ENCODE results near the gene CNMD. TPM values are rescaled to one million over a fixed set of nuclear protein-coding genes. Genes with fewer than 3 reads are reported as not detected.
"Not testable (repeated sequence)": the region's sequence is repeated elsewhere in the genome, so short reads cannot be mapped to it uniquely, and the experiment has no call there.

The CNMD gene
- total RNA-seq, 1 donor from 2014 or later = 2.6 TPM

- DNase-seq (ENCODE audit: low read depth) = no peak
- no peak overlapping the region for H3K4me3 ChIP-seq (ENCODE audit: low read depth, low read length)
- TF ChIP-seq CTCF (conservative IDR thresholded peaks at IDR 0.05; ENCODE audit: low read depth, low read length) = no peak
Observed at GRCh38 chr13:52736891-52737290, 2.7 kb downstream of the CNMD start.

GRCh38 chr13:52734075-52734623, 5.5 kb downstream of the CNMD start:
- no peak for DNase-seq (ENCODE audit: low read depth)
- no peak overlapping the region for H3K4me3 ChIP-seq (ENCODE audit: low read depth, low read length)
- no peak for TF ChIP-seq CTCF (conservative IDR thresholded peaks at IDR 0.05; ENCODE audit: low read depth, low read length)

GRCh38 chr13:52726258-52726657, 13.4 kb downstream of the CNMD start:
- H3K4me3 ChIP-seq (ENCODE audit: low read depth, low read length) = no peak overlapping the region
- TF ChIP-seq CTCF (conservative IDR thresholded peaks at IDR 0.05; ENCODE audit: low read depth, low read length) = no peak
- DNase-seq (ENCODE audit: low read depth) = no peak

GRCh38 chr13:52725302-52725701, 14.3 kb downstream of the CNMD start:
- DNase-seq (ENCODE audit: low read depth) = no peak
- TF ChIP-seq CTCF (conservative IDR thresholded peaks at IDR 0.05; ENCODE audit: low read depth, low read length) = no peak
- H3K4me3 ChIP-seq (ENCODE audit: low read depth, low read length) = no peak overlapping the region

- no peak overlapping the region for H3K4me3 ChIP-seq (ENCODE audit: low read depth, low read length)
- TF ChIP-seq CTCF (conservative IDR thresholded peaks at IDR 0.05; ENCODE audit: low read depth, low read length) = no peak
- DNase-seq (ENCODE audit: low read depth) = no peak
Observed at GRCh38 chr13:52723181-52723580, 16.4 kb downstream of the CNMD start.

- not testable (repeated sequence) for H3K4me3 ChIP-seq (ENCODE audit: low read depth, low read length); DNase-seq (ENCODE audit: low read depth)
Observed at GRCh38 chr13:52721356-52721755, 18.3 kb downstream of the CNMD start.

GRCh38 chr13:52720904-52721303, 18.7 kb downstream of the CNMD start:
- not testable (repeated sequence) for DNase-seq (ENCODE audit: low read depth); H3K4me3 ChIP-seq (ENCODE audit: low read depth, low read length)

- H3K4me3 ChIP-seq (ENCODE audit: low read depth, low read length) = no peak overlapping the region
- DNase-seq (ENCODE audit: low read depth) = no peak
- no peak for TF ChIP-seq CTCF (conservative IDR thresholded peaks at IDR 0.05; ENCODE audit: low read depth, low read length)
Observed at GRCh38 chr13:52713894-52714293, 25.7 kb downstream of the CNMD start.

Data from epithelial cell of proximal tubule (primary cell).